SK-N-MC (cell line): ENCODE measurements around the gene TCF7L1.

ENCODE experiments used
- EZH2 ChIP-seq: fragments of 200-600 bp; sonication (generic); IDR thresholded peaks from one replicate; pipeline ENCODE4 v1.6.1; 2017; ENCODE audit warnings: antibody characterized with exemption
- POLR2AphosphoS5 ChIP-seq: IDR thresholded peaks from 2 replicates; pipeline ENCODE4 v1.6.1; 2012; ENCODE audit warnings: mild to moderate bottlenecking, low read depth, low read length, borderline replicate concordance

DNA sequence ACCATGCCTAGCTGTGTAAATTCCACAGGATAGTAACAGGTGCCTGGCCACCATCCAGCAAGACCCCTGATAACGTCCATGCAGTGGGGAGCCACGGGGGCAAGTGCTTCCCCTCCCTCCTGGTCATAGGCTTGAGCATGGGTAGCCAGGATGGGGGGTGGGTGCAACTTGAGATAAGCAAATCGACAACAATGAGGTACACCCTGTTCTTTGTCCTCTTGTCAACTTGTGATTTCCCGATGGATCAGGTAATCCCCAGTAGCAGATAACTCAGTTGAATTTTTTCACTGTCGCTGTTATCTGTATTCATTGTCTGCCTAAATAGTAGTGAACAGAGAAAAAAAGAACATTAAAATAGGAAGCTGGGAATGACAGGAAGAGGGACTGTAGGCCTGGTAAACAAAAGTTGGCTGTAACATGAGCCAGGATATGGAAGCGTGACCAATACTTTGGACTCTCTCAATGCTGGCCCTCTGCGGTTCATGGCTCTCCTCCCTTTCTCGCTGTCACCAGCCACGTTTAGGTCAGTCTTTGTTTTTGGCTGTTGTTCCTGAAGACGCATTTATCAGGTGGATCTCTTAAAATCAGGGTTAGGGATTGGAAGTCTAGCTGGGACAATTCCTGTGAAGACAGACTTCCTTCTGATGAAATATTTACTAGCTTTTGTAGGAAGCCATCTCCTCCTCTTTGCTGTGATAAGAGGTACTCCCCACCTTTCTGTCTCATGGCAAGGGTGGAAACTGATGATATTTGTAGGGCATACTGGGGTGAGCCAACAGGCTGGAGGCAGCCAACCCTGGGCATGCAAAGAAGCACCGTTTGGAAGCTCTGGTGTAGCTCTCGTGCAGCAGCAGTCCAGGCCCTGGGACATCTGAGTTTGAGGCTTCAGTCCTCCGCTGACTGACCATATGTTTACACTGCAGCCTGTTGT lies 42.4 kb downstream of the TCF7L1 start:
- TF ChIP-seq POLR2AphosphoS5 (no peak), EZH2 (no peak)
